Measurements from ENCODE around the gene USP6NL. TPM values are rescaled to one million over a fixed set of nuclear protein-coding genes. Genes with fewer than 3 reads are reported as not detected.

The USP6NL gene
- total RNA-seq, 2 experiments from 2014 or later = 0.49 to 1.1 TPM

GRCh38 chr10:11597470-11597869, 14.0 kb downstream of the USP6NL start:
- no peak for ATAC-seq
- H3K4me3 Mint-ChIP-seq = no peak overlapping the region
- no peak overlapping the region for H3K27ac Mint-ChIP-seq
- peaks cover 2% of the 10 kb centered on the region for H3K4me1 Mint-ChIP-seq
- CTCF ChIA-PET = interaction anchor here (1.4 kb wide), 1 partner anchor 24 kb away, joined by 4 read pairs; no protein-coding TSS in a partner anchor
- no peaks in the 10 kb centered on the region for H3K36me3 Mint-ChIP-seq
- H3K9me3 Mint-ChIP-seq (ENCODE audit: low read depth) = no peaks in the 10 kb centered on the region
- peaks cover 10% of the 10 kb centered on the region for H3K27me3 Mint-ChIP-seq
- no peak for DNase-seq

- peaks cover 10% of the 10 kb centered on the region for H3K27me3 Mint-ChIP-seq
- no peak for DNase-seq
- CTCF ChIA-PET = no interaction called here
- no peaks in the 10 kb centered on the region for H3K36me3 Mint-ChIP-seq
- ATAC-seq = no peak
- H3K27ac Mint-ChIP-seq = no peak overlapping the region
- H3K4me3 Mint-ChIP-seq = no peak overlapping the region
- H3K9me3 Mint-ChIP-seq (ENCODE audit: low read depth) = no peaks in the 10 kb centered on the region
- H3K4me1 Mint-ChIP-seq = no peaks in the 10 kb centered on the region
These were observed 16.1 kb downstream of the USP6NL start for GRCh38 chr10:11595395-11595692.

GRCh38 chr10:11594589-11595394, 16.7 kb downstream of the USP6NL start:
- ATAC-seq (no peak), DNase-seq (no peak)
- Mint-ChIP-seq H3K4me3 (no peak overlapping the region), H3K36me3 (no peaks in the 10 kb centered on the region), H3K27me3 (peaks cover 10% of the 10 kb centered on the region), H3K4me1 (no peaks in the 10 kb centered on the region), H3K9me3 (ENCODE audit: low read depth) (no peaks in the 10 kb centered on the region), H3K27ac (no peak overlapping the region)
- CTCF ChIA-PET = no interaction called here

GRCh38 chr10:11593612-11594011, 17.8 kb downstream of the USP6NL start:
- CTCF ChIA-PET = no interaction called here
- Mint-ChIP-seq H3K4me3 (no peak overlapping the region), H3K9me3 (ENCODE audit: low read depth) (no peaks in the 10 kb centered on the region), H3K36me3 (no peaks in the 10 kb centered on the region), H3K27ac (no peak overlapping the region), H3K27me3 (peaks cover 10% of the 10 kb centered on the region), H3K4me1 (no peaks in the 10 kb centered on the region)
- no peak for ATAC-seq
- DNase-seq = no peak

- peaks cover 4% of the 10 kb centered on the region for H3K27me3 Mint-ChIP-seq
- no peak for ATAC-seq
- no peak for DNase-seq
- CTCF ChIA-PET = interaction anchor here (1.2 kb wide), 1 partner anchor 194 kb away, joined by 3 read pairs; no protein-coding TSS in a partner anchor
- H3K27ac Mint-ChIP-seq = no peak overlapping the region
- peaks cover 1% of the 10 kb centered on the region for H3K36me3 Mint-ChIP-seq
- no peak overlapping the region for H3K4me3 Mint-ChIP-seq
- peaks cover 9% of the 10 kb centered on the region for H3K4me1 Mint-ChIP-seq
- H3K9me3 Mint-ChIP-seq (ENCODE audit: low read depth) = peaks cover 2% of the 10 kb centered on the region
These were observed 21.7 kb downstream of the USP6NL start for GRCh38 chr10:11589738-11590137.

GRCh38 chr10:11588873-11589574, 22.4 kb downstream of the USP6NL start:
- CTCF ChIA-PET = interaction anchor here (1.2 kb wide), 1 partner anchor 194 kb away, joined by 3 read pairs; no protein-coding TSS in a partner anchor
- DNase-seq = no peak
- H3K36me3 Mint-ChIP-seq = peaks cover 7% of the 10 kb centered on the region
- peaks cover 7% of the 10 kb centered on the region for H3K27me3 Mint-ChIP-seq
- no peak overlapping the region for H3K4me3 Mint-ChIP-seq
- H3K27ac Mint-ChIP-seq = no peak overlapping the region
- peaks cover 5% of the 10 kb centered on the region for H3K9me3 Mint-ChIP-seq (ENCODE audit: low read depth)
- peaks cover 9% of the 10 kb centered on the region for H3K4me1 Mint-ChIP-seq
- ATAC-seq = no peak

GRCh38 chr10:11587722-11588259, 23.7 kb downstream of the USP6NL start:
- Mint-ChIP-seq H3K4me3 (no peak overlapping the region), H3K27ac (no peak overlapping the region), H3K4me1 (peaks cover 9% of the 10 kb centered on the region), H3K27me3 (peaks cover 7% of the 10 kb centered on the region), H3K9me3 (ENCODE audit: low read depth) (peaks cover 5% of the 10 kb centered on the region), H3K36me3 (peaks cover 7% of the 10 kb centered on the region)
- no peak for DNase-seq
- ATAC-seq = no peak
- CTCF ChIA-PET = interaction anchor here (1.7 kb wide), 1 partner anchor 22 kb away, joined by 3 read pairs; no protein-coding TSS in a partner anchor

GRCh38 chr10:11586170-11586569, 25.3 kb downstream of the USP6NL start:
- ATAC-seq (no peak), DNase-seq (no peak)
- no peak overlapping the region for H3K27ac Mint-ChIP-seq
- CTCF ChIA-PET = no interaction called here
- H3K27me3 Mint-ChIP-seq = peaks cover 7% of the 10 kb centered on the region
- peaks cover 7% of the 10 kb centered on the region for H3K36me3 Mint-ChIP-seq
- H3K4me3 Mint-ChIP-seq = no peak overlapping the region
- H3K9me3 Mint-ChIP-seq (ENCODE audit: low read depth) = peaks cover 5% of the 10 kb centered on the region
- peaks cover 14% of the 10 kb centered on the region for H3K4me1 Mint-ChIP-seq

GRCh38 chr10:11581213-11581612, 30.2 kb downstream of the USP6NL start:
- no peak overlapping the region for H3K27ac Mint-ChIP-seq
- CTCF ChIA-PET = no interaction called here

GRCh38 chr10:11579885-11580284, 31.6 kb downstream of the USP6NL start:
- Mint-ChIP-seq H3K4me3 (no peak overlapping the region), H3K36me3 (peaks cover 6% of the 10 kb centered on the region), H3K9me3 (ENCODE audit: low read depth) (peaks cover 4% of the 10 kb centered on the region), H3K4me1 (peaks cover 12% of the 10 kb centered on the region), H3K27ac (no peak overlapping the region), H3K27me3 (peaks cover 10% of the 10 kb centered on the region)
- DNase-seq = no peak
- no peak for ATAC-seq
- CTCF ChIA-PET = interaction anchor here (0.7 kb wide), 1 partner anchor 10 kb away, joined by 3 read pairs; no protein-coding TSS in a partner anchor

More at GRCh38 chr10:11581213-11581612, 30.2 kb downstream of the USP6NL start:
- no peak for DNase-seq
- Mint-ChIP-seq H3K4me3 (no peak overlapping the region), H3K4me1 (peaks cover 18% of the 10 kb centered on the region), H3K36me3 (peaks cover 7% of the 10 kb centered on the region), H3K9me3 (ENCODE audit: low read depth) (peaks cover 5% of the 10 kb centered on the region), H3K27me3 (peaks cover 3% of the 10 kb centered on the region)
- ATAC-seq = no peak

- no peaks in the 10 kb centered on the region for H3K36me3 Mint-ChIP-seq
- no peak overlapping the region for H3K27ac Mint-ChIP-seq
- H3K4me3 Mint-ChIP-seq = no peak overlapping the region
- H3K9me3 Mint-ChIP-seq (ENCODE audit: low read depth) = no peaks in the 10 kb centered on the region
- CTCF ChIA-PET = interaction anchor here (0.7 kb wide), 1 partner anchor 9 kb away, joined by 3 read pairs; no protein-coding TSS in a partner anchor
- H3K27me3 Mint-ChIP-seq = peaks cover 16% of the 10 kb centered on the region
- DNase-seq = no peak
- ATAC-seq = no peak
- peaks cover 12% of the 10 kb centered on the region for H3K4me1 Mint-ChIP-seq
These were observed 32.6 kb downstream of the USP6NL start for GRCh38 chr10:11578802-11579255.

GRCh38 chr10:11576092-11576809, 35.2 kb downstream of the USP6NL start:
- Mint-ChIP-seq H3K27me3 (peaks cover 16% of the 10 kb centered on the region), H3K36me3 (no peaks in the 10 kb centered on the region), H3K27ac (no peak overlapping the region), H3K4me3 (no peak overlapping the region), H3K9me3 (ENCODE audit: low read depth) (no peaks in the 10 kb centered on the region), H3K4me1 (peaks cover 8% of the 10 kb centered on the region)
- ATAC-seq (no peak), DNase-seq (no peak)
- CTCF ChIA-PET = no interaction called here

GRCh38 chr10:11573497-11573896, 38.0 kb downstream of the USP6NL start:
- no peaks in the 10 kb centered on the region for H3K9me3 Mint-ChIP-seq (ENCODE audit: low read depth)
- H3K4me3 Mint-ChIP-seq = no peak overlapping the region
- H3K4me1 Mint-ChIP-seq = no peaks in the 10 kb centered on the region
- CTCF ChIA-PET = interaction anchor here (0.6 kb wide), 1 partner anchor 23 kb away, joined by 4 read pairs; no protein-coding TSS in a partner anchor
- H3K27me3 Mint-ChIP-seq = peaks cover 16% of the 10 kb centered on the region
- no peaks in the 10 kb centered on the region for H3K36me3 Mint-ChIP-seq
- no peak overlapping the region for H3K27ac Mint-ChIP-seq
- ATAC-seq (no peak), DNase-seq (no peak)

Data from activated CD8-positive, alpha-beta memory T cell treated with anti-CD3 and anti-CD28 coated beads, Interleukin-2, amount 10 ng/mL, durations not matched to agents 7 days and 5 days (primary cell).